ENCODE data around the gene ANKRD17.
A peak's percentile ranks its signal among the peaks of the same experiment; 100 is the strongest.

The ANKRD17 gene

GRCh38 chr4:73139991-73140390 lies 118.6 kb downstream of the ANKRD17 start:
- Histone ChIP-seq H3K4me1 (ENCODE audit: insufficient read depth, low read length) (no peaks in the 10 kb centered on the region), H3K4me2 (ENCODE audit: insufficient read depth, low read length) (no peak overlapping the region), H3K79me2 (ENCODE audit: insufficient read depth, low read length) (peaks cover 6% of the 10 kb centered on the region; the same call in 1 of the 2 replicates), H3K4me3 (ENCODE audit: low read depth in 1 of 2, low read length in 2 of 2) (no peak overlapping the region), H4K20me1 (ENCODE audit: insufficient read depth, low read length) (no peaks in the 10 kb centered on the region; the same call in 1 of the 2 replicates), H3K9ac (ENCODE audit: low read depth, low read length) (no peak overlapping the region), H3K27me3 (ENCODE audit: insufficient read depth, low read length, poor library complexity) (no peaks in the 10 kb centered on the region), H3K27ac (ENCODE audit: low read length) (no peak overlapping the region), H2AFZ (ENCODE audit: low read depth, low read length) (no peak overlapping the region), H3K36me3 (ENCODE audit: insufficient read depth, low read length) (peaks cover 89% of the 10 kb centered on the region), H3K9me3 (ENCODE audit: insufficient read depth, low read length, severe bottlenecking) (no peaks in the 10 kb centered on the region)
- ATAC-seq (ENCODE audit: insufficient read depth, low read depth) (peak; percentile 49; the same call in 2 of the 3 replicates), DNase-seq (no peak)
- TF ChIP-seq EZH2 (IDR thresholded peaks at IDR 0.05; ENCODE audit: borderline replicate concordance, low read depth, low read length, severe bottlenecking) = no peak
- TF ChIP-seq, protein P1, sequence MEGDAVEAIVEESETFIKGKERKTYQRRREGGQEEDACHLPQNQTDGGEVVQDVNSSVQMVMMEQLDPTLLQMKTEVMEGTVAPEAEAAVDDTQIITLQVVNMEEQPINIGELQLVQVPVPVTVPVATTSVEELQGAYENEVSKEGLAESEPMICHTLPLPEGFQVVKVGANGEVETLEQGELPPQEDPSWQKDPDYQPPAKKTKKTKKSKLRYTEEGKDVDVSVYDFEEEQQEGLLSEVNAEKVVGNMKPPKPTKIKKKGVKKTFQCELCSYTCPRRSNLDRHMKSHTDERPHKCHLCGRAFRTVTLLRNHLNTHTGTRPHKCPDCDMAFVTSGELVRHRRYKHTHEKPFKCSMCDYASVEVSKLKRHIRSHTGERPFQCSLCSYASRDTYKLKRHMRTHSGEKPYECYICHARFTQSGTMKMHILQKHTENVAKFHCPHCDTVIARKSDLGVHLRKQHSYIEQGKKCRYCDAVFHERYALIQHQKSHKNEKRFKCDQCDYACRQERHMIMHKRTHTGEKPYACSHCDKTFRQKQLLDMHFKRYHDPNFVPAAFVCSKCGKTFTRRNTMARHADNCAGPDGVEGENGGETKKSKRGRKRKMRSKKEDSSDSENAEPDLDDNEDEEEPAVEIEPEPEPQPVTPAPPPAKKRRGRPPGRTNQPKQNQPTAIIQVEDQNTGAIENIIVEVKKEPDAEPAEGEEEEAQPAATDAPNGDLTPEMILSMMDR (IDR thresholded peaks at IDR 0.05; ENCODE audit: borderline replicate concordance, extremely low read depth, low read length, poor library complexity, severe bottlenecking) = no peak

- Histone ChIP-seq H3K9me3 (ENCODE audit: insufficient read depth, low read length, severe bottlenecking) (no peaks in the 10 kb centered on the region), H3K4me2 (ENCODE audit: insufficient read depth, low read length) (no peak overlapping the region), H2AFZ (ENCODE audit: low read depth, low read length) (no peak overlapping the region), H3K79me2 (ENCODE audit: insufficient read depth, low read length) (peaks cover 8% of the 10 kb centered on the region; the same call in 1 of the 2 replicates), H3K4me3 (ENCODE audit: low read depth in 1 of 2, low read length in 2 of 2) (no peak overlapping the region), H3K27me3 (ENCODE audit: insufficient read depth, low read length, poor library complexity) (no peaks in the 10 kb centered on the region), H4K20me1 (ENCODE audit: insufficient read depth, low read length) (no peaks in the 10 kb centered on the region; the same call in 1 of the 2 replicates), H3K4me1 (ENCODE audit: insufficient read depth, low read length) (no peaks in the 10 kb centered on the region), H3K9ac (ENCODE audit: low read depth, low read length) (no peak overlapping the region), H3K27ac (ENCODE audit: low read length) (no peak overlapping the region), H3K36me3 (ENCODE audit: insufficient read depth, low read length) (peaks cover 89% of the 10 kb centered on the region)
- DNase-seq (no peak), ATAC-seq (ENCODE audit: insufficient read depth, low read depth) (no peak)
- no peak for TF ChIP-seq EZH2 (IDR thresholded peaks at IDR 0.05; ENCODE audit: borderline replicate concordance, low read depth, low read length, severe bottlenecking)
- TF ChIP-seq, protein P1 (IDR thresholded peaks at IDR 0.05; ENCODE audit: borderline replicate concordance, extremely low read depth, low read length, poor library complexity, severe bottlenecking) = no peak
These were observed 119.4 kb downstream of the ANKRD17 start for GRCh38 chr4:73139245-73139644.

- H3K79me2 ChIP-seq (ENCODE audit: insufficient read depth, low read length) = peaks cover 8% of the 10 kb centered on the region; the same call in 1 of the 2 replicates
- no peak for TF ChIP-seq EZH2 (IDR thresholded peaks at IDR 0.05; ENCODE audit: borderline replicate concordance, low read depth, low read length, severe bottlenecking)
- TF ChIP-seq, protein P1 (IDR thresholded peaks at IDR 0.05; ENCODE audit: borderline replicate concordance, extremely low read depth, low read length, poor library complexity, severe bottlenecking) = no peak
- no peak overlapping the region for H3K9ac ChIP-seq (ENCODE audit: low read depth, low read length)
- no peaks in the 10 kb centered on the region for H3K27me3 ChIP-seq (ENCODE audit: insufficient read depth, low read length, poor library complexity)
- no peak overlapping the region for H3K4me2 ChIP-seq (ENCODE audit: insufficient read depth, low read length)
- H3K4me3 ChIP-seq (ENCODE audit: low read depth in 1 of 2, low read length in 2 of 2) = no peak overlapping the region
- no peak overlapping the region for H2AFZ ChIP-seq (ENCODE audit: low read depth, low read length)
- no peaks in the 10 kb centered on the region for H3K9me3 ChIP-seq (ENCODE audit: insufficient read depth, low read length, severe bottlenecking)
- DNase-seq = no peak
- no peak overlapping the region for H3K27ac ChIP-seq (ENCODE audit: low read length)
- peaks cover 85% of the 10 kb centered on the region for H3K36me3 ChIP-seq (ENCODE audit: insufficient read depth, low read length)
- H4K20me1 ChIP-seq (ENCODE audit: insufficient read depth, low read length) = no peaks in the 10 kb centered on the region
- ATAC-seq (ENCODE audit: insufficient read depth, low read depth) = no peak
- H3K4me1 ChIP-seq (ENCODE audit: insufficient read depth, low read length) = no peaks in the 10 kb centered on the region
These were observed 121.5 kb downstream of the ANKRD17 start for GRCh38 chr4:73137121-73137520.
